Posterior vena cava (tissue), 2 donors: ENCODE measurements around the gene TLR8. TPM values are rescaled to one million over a fixed set of nuclear protein-coding genes. Genes with fewer than 3 reads are reported as not detected.
"Not testable (repeated sequence)": the region's sequence is repeated elsewhere in the genome, so short reads cannot be mapped to it uniquely, and the experiment has no call there.

ENCODE experiments used
- DNase-seq: peaks from one replicate; pipeline ENCODE4 v3.0.0-alpha.2; 2020; ENCODE audit warnings: low spot score
- intact Hi-C, 2 donors: fragments of 100-400 bp; cut with DNase I; formaldehyde crosslinking; loops; one replicate each; pipeline versions ENCODE4 v1.14.1 to v1.14.2; 2022 to 2023
- total RNA-seq, 2 donors: library from RNA; stranded (reverse); fragmentation: NEBNext Ultra II Directional; extraction: Animal tissue kit (Norgen Biotek cat#: 25700); gene quantifications; one replicate each; pipeline ENCODE4 v1.2.1, GENCODE V29; 2021
- donor health status: DM: yes; HTN: yes; CAD: no.
- donor health status: DM: yes; HTN: yes; CAD: no.

TLR8 gene
- total RNA-seq, 2 donors from 2014 or later: 1.3 to 5.1 TPM

- intact Hi-C loops: no loop called here
- DNase-seq: no peak
Observed at GRCh38 chrX:12934850-12935249, 28.4 kb downstream of the TLR8 start.

- intact Hi-C loops: no loop called here
Observed at GRCh38 chrX:12936947-12937346, 30.5 kb downstream of the TLR8 start.

GRCh38 chrX:12940471-12940870, 34.1 kb downstream of the TLR8 start:
- intact Hi-C loops, DNase-seq: not testable (repeated sequence)

More at GRCh38 chrX:12936947-12937346, 30.5 kb downstream of the TLR8 start:
- no peak for DNase-seq

GRCh38 chrX:12943592-12943991, 37.2 kb downstream of the TLR8 start:
- DNase-seq, intact Hi-C loops: not testable (repeated sequence)

GRCh38 chrX:12944452-12944851, 38.0 kb downstream of the TLR8 start:
- DNase-seq, intact Hi-C loops: not testable (repeated sequence)

- intact Hi-C loops: no loop called here
Observed at GRCh38 chrX:12945494-12945893, 39.1 kb downstream of the TLR8 start.

GRCh38 chrX:12946406-12946805, 40.0 kb downstream of the TLR8 start:
- no peak for DNase-seq
- intact Hi-C loops: no loop called here

More at GRCh38 chrX:12945494-12945893, 39.1 kb downstream of the TLR8 start:
- DNase-seq: no peak

GRCh38 chrX:12946838-12947544, 40.6 kb downstream of the TLR8 start:
- DNase-seq: no peak
- intact Hi-C loops: no loop called here

GRCh38 chrX:12947545-12948235, 41.3 kb downstream of the TLR8 start:
- intact Hi-C loops: no loop called here

GRCh38 chrX:12948495-12948894, 42.1 kb downstream of the TLR8 start:
- DNase-seq: no peak
- intact Hi-C loops: no loop called here

More at GRCh38 chrX:12947545-12948235, 41.3 kb downstream of the TLR8 start:
- DNase-seq: no peak

GRCh38 chrX:12949205-12949926, 42.9 kb downstream of the TLR8 start:
- intact Hi-C loops: no loop called here
- DNase-seq: no peak

GRCh38 chrX:12949927-12950656, 43.7 kb downstream of the TLR8 start:
- DNase-seq: peak; percentile 94
- intact Hi-C loops: no loop called here

GRCh38 chrX:12950851-12951594, 44.6 kb downstream of the TLR8 start:
- intact Hi-C loops: no loop called here
- DNase-seq: no peak

GRCh38 chrX:12951595-12951975, 45.2 kb downstream of the TLR8 start:
- intact Hi-C loops: no loop called here

GRCh38 chrX:12953420-12953819, 47.0 kb downstream of the TLR8 start:
- DNase-seq: no peak
- intact Hi-C loops: no loop called here

More at GRCh38 chrX:12951595-12951975, 45.2 kb downstream of the TLR8 start:
- DNase-seq: no peak

- no peak for DNase-seq
- intact Hi-C loops: no loop called here
Observed at GRCh38 chrX:12954376-12954775, 48.0 kb downstream of the TLR8 start.

- intact Hi-C loops: no loop called here
- no peak for DNase-seq
Observed at GRCh38 chrX:12954981-12955380, 48.6 kb downstream of the TLR8 start.

- intact Hi-C loops: no loop called here
- DNase-seq: peak; percentile 87
Observed at GRCh38 chrX:12955882-12956703, 49.7 kb downstream of the TLR8 start.
